Skeletal muscle tissue (tissue), 4 donors: ENCODE data around the gene CRY2. TPM values are rescaled to one million over a fixed set of nuclear protein-coding genes. Genes with fewer than 3 reads are reported as not detected.

Experiments used
- H3K27ac ChIP-seq: one replicate; pipeline ENCODE4 v1.7.0; 2013; ENCODE audit warnings: mild to moderate bottlenecking, low read depth, low read length, inconsistent platforms
- H3K27me3 ChIP-seq, 3 donors: one replicate each; pipeline ENCODE4 v1.7.0; 2013; ENCODE audit warnings: low read length in 3 of 3; ENCODE audit not compliant: control insufficient read depth in 3 of 3, insufficient read depth in 3 of 3
- H3K36me3 ChIP-seq, 3 donors: one replicate each; pipeline ENCODE4 v1.7.0; 2013; ENCODE audit warnings: low read length in 3 of 3; ENCODE audit not compliant: control insufficient read depth in 3 of 3, insufficient read depth in 3 of 3
- H3K4me1 ChIP-seq, 3 donors: one replicate each; pipeline ENCODE4 v1.7.0; 2013; ENCODE audit warnings: low read length in 3 of 3, mild to moderate bottlenecking in 3 of 3; ENCODE audit not compliant: control insufficient read depth in 3 of 3, insufficient read depth in 3 of 3
- H3K4me3 ChIP-seq, 3 donors: one replicate each; pipeline ENCODE4 v1.7.0; 2013; ENCODE audit warnings: low read length in 3 of 3
- H3K9ac ChIP-seq, 3 donors: one replicate each; pipeline ENCODE4 v1.7.0; 2013; ENCODE audit warnings: low read length in 3 of 3, mild to moderate bottlenecking in 3 of 3, moderate library complexity in 2 of 3, low read depth in 1 of 3
- H3K9me3 ChIP-seq, 3 donors: one replicate each; pipeline ENCODE4 v1.7.0; 2013; ENCODE audit warnings: low read length in 3 of 3; ENCODE audit not compliant: control insufficient read depth in 3 of 3
- total RNA-seq: library from RNA; depleted of rRNA; stranded (reverse); fragments of >200 nt; gene quantifications from one replicate; pipeline ENCODE4 v1.2.3, GENCODE V29; 2014
- donor health status: Osteomylitis.

The CRY2 gene
- total RNA-seq, 1 donor from 2014 or later = 37.6 TPM

DNA sequence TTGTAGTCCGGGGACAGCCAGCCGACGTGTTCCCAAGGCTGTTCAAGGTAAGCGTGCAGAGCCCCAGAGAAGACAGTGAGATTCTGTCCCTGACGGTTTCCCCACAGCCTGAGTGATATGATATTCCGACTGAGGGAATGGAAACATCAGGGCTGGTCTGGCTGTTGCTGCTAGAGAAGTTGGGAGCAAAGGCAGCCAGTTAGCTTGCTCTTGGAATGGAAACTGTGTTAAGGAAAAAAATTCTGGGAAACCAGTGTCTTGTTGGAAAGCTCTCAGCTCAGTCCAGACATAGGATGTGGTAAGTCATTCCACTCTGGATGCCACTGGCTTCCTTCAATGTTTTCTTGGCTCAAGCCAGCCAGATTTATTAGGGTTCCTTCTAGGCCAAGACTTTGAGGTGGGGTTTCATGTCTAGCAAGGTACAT is 8.8 kb downstream of the CRY2 start:
- Histone ChIP-seq H3K36me3 (peaks cover 17 to 33% (median 21%) of the 10 kb centered on the region in 3 donors), H3K9ac (peak overlapping the region; percentile 29 to 63 (median 59)), H3K27ac (peak overlapping the region; percentile 84), H3K4me1 (peaks cover 93 to 98% (median 95%) of the 10 kb centered on the region in 3 donors), H3K4me3 (no peak overlapping the region), H3K27me3 (no peaks in the 10 kb centered on the region), H3K9me3 (no peaks in the 10 kb centered on the region)

DNA sequence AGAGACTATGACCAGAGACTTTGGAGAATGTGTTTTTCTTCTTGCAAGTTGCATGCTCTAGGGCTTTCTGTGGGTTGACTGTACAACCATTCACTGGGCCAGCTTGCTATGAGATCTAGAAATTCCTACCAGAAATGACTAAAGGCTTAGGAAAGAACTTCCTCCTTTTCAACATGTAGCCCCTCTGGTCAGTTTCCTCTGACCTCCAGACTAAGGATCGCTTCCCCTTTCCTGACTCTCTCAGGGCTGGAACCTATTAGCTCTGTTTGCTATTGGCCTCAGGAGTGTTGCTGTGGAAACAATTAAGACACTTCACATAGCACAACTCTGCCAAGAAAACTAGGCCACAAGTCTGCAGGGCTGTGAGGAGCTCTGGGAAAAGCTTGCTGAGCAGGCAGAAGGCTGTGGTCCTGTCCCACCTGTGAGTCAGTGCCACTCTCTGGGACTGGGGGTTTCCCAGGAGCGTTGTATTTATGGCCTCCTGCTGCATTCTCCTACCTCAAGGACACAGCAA is 10.7 kb downstream of the CRY2 start:
- peak overlapping the region; percentile 84 for H3K27ac ChIP-seq
- no peaks in the 10 kb centered on the region for H3K9me3 ChIP-seq
- peaks cover 33 to 50% (median 35%) of the 10 kb centered on the region in 3 donors for H3K36me3 ChIP-seq
- no peaks in the 10 kb centered on the region for H3K27me3 ChIP-seq
- peak overlapping the region; percentile 23 to 62 (median 56) for H3K4me3 ChIP-seq
- H3K9ac ChIP-seq = peak overlapping the region; percentile 50 to 77 (median 60)
- peaks cover 74 to 89% (median 80%) of the 10 kb centered on the region in 3 donors for H3K4me1 ChIP-seq

DNA sequence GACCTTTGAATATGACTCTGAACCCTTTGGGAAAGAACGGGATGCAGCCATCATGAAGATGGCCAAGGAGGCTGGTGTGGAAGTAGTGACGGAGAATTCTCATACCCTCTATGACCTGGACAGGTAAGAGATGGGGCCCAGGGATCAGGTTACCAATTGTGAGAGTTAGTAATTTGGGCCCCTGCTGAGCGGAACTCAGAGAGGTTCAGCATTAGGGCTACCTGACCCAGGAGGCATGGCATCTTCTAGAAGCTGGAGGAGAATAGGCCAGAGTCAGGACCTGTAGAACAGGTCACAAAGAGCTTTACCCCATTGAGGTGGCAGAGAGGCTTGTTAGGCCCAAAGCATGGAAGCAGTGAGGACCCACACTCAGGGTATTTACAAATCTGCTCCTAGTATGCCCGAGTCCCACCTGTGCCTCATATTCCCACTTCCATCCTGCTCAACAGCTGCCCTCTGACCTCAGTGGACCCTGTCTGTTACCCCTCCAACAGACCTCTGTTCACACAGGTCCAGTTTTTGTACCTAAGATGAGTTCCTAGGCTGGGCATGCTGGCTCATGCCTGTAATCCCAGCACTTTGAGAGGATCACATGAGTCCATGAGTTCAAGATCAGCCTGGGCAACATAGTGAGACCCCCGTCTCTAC is 11.6 kb downstream of the CRY2 start:
- H3K36me3 ChIP-seq = peaks cover 41 to 56% (median 43%) of the 10 kb centered on the region in 3 donors
- H3K4me3 ChIP-seq = peak overlapping the region in 2 of 3 donors; percentile 56 to 62

DNA sequence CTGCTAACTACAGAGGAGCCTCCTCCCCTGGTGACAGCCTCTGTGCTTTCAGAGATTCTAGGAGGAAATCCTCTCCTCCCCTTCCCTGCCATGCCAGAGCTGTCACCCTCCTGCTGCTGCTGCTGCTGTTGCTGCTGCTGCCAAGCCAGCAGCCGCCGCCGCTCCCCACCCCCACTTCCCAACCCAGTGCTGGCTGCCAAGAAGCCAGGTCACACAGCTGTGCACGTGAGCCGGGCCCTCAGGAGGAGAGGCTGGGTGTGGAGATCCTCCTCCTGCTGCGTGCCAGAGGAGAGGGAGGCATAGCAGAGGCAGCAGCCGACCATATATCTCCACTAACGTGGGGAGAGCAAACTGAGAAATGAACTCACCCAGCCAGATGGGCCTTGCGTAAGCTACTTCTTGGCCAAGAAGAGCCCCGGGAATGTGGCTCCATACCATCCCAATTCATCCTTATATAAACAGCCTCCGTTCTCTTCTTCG is 12.4 kb downstream of the CRY2 start:
- Histone ChIP-seq H3K27ac (peak overlapping the region; percentile 84), H3K9me3 (no peaks in the 10 kb centered on the region), H3K4me1 (peaks cover 60 to 72% (median 64%) of the 10 kb centered on the region in 3 donors), H3K27me3 (no peaks in the 10 kb centered on the region), H3K4me3 (peak overlapping the region in 2 of 3 donors; percentile 56 to 62), H3K9ac (peak overlapping the region in 2 of 3 donors; percentile 60 to 77), H3K36me3 (peaks cover 47 to 63% (median 50%) of the 10 kb centered on the region in 3 donors)

More for the DNA sequence above, 11.6 kb downstream of the CRY2 start:
- no peaks in the 10 kb centered on the region for H3K27me3 ChIP-seq
- no peaks in the 10 kb centered on the region for H3K9me3 ChIP-seq
- H3K9ac ChIP-seq = peak overlapping the region; percentile 50 to 77 (median 60)
- H3K4me1 ChIP-seq = peaks cover 65 to 81% (median 71%) of the 10 kb centered on the region in 3 donors
- peak overlapping the region; percentile 84 for H3K27ac ChIP-seq

DNA sequence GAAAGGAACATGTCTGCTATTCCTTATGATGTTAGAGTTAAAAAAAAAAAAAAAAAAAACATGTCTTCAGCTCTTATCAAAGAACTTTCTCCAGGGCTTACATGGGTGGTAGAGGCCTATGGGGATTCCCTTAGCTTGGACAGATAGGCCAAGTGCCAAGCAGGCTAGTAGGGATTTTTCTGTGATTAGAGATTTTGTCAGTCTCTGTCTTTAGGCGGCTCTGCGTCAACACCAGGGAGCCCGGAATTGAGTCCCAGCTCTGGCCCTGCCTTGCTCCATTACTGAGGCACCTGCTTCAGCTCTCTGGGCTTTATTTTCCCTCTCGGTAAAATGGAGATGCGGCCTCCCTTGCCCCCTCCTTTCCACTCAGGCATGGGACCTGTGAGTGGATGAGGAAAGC is 13.1 kb downstream of the CRY2 start:
- Histone ChIP-seq H3K9ac (peak overlapping the region in 2 of 3 donors; percentile 35 to 71), H3K27me3 (no peaks in the 10 kb centered on the region), H3K9me3 (no peaks in the 10 kb centered on the region), H3K27ac (peak overlapping the region; percentile 84), H3K36me3 (peaks cover 51 to 67% (median 52%) of the 10 kb centered on the region in 3 donors), H3K4me3 (peak overlapping the region in 1 of 3 donors; percentile 41), H3K4me1 (peaks cover 53 to 66% (median 57%) of the 10 kb centered on the region in 3 donors)

DNA sequence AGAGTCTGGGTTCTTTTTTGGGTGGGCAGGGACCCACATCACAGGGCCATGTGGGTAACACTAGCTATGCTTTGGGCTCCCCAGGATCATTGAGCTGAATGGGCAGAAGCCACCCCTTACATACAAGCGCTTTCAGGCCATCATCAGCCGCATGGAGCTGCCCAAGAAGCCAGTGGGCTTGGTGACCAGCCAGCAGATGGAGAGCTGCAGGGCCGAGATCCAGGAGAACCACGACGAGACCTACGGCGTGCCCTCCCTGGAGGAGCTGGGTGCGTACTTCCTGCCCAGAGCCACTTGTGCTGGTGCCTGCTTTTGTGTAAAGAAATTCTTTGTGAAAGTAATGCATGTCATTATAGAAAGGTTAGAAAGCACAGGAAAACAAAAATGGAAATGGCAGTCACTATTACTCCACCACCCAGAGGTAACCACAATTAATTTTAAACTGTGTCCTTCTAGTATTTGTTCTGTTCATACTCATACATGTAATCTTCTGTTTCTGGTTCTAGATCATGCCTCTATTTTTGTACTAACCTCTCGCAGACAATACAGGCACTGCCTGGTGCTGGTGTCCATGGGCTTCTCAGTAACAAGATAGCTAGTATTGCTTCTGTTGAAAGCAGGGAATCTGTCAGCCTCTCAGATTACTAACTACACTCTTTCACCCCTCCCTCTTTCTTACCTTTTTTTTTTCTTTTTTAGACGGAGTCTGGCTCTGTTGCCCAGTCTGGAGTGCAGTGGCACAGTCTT is 13.7 kb downstream of the CRY2 start:
- Histone ChIP-seq H3K27ac (peak overlapping the region; percentile 84), H3K4me1 (peaks cover 47 to 60% (median 51%) of the 10 kb centered on the region in 3 donors), H3K36me3 (peaks cover 54 to 68% (median 56%) of the 10 kb centered on the region in 3 donors), H3K9ac (peak overlapping the region; percentile 1 to 71 (median 35)), H3K27me3 (no peaks in the 10 kb centered on the region), H3K4me3 (peak overlapping the region in 2 of 3 donors; percentile 29 to 41), H3K9me3 (no peaks in the 10 kb centered on the region)

DNA sequence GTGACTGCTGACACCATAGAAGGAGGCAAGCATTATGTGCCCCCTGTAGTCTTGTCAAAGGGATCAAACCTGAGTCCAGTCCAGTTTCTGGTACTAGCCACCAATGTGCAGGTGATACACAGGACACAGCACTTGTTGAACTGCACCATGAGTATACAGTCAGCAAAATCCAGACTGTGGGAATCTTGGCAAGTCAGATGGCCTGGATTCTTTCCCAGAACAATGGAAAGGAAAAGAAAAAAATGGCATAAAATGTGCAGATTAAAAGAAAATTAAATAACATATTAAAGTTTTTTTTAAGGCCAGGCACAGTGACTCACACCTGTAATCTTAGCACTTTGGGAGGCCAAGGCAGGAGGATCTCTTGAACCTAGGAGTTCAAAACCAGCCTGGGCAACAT is 16.8 kb downstream of the CRY2 start:
- Histone ChIP-seq H3K9me3 (no peaks in the 10 kb centered on the region), H3K4me3 (no peak overlapping the region), H3K36me3 (peaks cover 72 to 81% (median 73%) of the 10 kb centered on the region in 3 donors), H3K4me1 (peaks cover 19 to 30% (median 23%) of the 10 kb centered on the region in 3 donors), H3K27me3 (no peaks in the 10 kb centered on the region), H3K27ac (no peak overlapping the region), H3K9ac (no peak overlapping the region)

DNA sequence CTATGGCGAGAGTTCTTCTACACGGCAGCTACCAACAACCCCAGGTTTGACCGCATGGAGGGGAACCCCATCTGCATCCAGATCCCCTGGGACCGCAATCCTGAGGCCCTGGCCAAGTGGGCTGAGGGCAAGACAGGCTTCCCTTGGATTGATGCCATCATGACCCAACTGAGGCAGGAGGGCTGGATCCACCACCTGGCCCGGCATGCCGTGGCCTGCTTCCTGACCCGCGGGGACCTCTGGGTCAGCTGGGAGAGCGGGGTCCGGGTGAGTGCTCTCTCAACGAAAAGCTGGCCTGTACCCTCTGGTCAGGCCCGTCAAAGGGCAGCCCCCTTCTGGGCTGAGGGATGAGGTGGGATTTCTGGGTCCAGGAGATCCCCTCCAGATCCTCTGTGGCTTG is 22.3 kb downstream of the CRY2 start:
- Histone ChIP-seq H3K36me3 (peaks cover 83 to 90% (median 89%) of the 10 kb centered on the region in 3 donors), H3K9me3 (no peaks in the 10 kb centered on the region)

DNA sequence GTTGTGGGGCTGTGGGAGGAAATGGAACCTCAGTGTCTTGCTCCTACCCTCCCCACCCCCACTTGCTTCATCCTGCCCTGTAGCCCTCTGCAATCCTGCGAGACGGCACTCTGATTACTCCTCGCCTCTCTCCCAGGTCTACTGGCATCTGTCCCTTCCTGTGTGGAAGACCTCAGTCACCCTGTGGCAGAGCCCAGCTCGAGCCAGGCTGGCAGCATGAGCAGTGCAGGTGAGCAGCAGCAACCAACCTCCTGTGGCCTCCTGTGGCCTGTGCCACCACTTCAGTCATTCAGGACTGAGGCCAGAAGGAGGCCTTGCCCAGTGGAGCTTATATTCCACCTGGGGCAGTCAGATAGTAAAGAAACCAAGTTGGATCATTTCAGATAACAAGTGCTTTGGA is 23.4 kb downstream of the CRY2 start:
- Histone ChIP-seq H3K4me1 (no peaks in the 10 kb centered on the region), H3K9me3 (no peaks in the 10 kb centered on the region), H3K27ac (no peak overlapping the region), H3K9ac (no peak overlapping the region), H3K4me3 (no peak overlapping the region), H3K27me3 (no peaks in the 10 kb centered on the region), H3K36me3 (peaks cover 86 to 90% (median 87%) of the 10 kb centered on the region in 3 donors)

More for the DNA sequence above, 22.3 kb downstream of the CRY2 start:
- Histone ChIP-seq H3K4me3 (no peak overlapping the region), H3K9ac (peak overlapping the region in 1 of 3 donors; percentile 5), H3K27me3 (no peaks in the 10 kb centered on the region), H3K27ac (no peak overlapping the region), H3K4me1 (no peaks in the 10 kb centered on the region)
